Stromal cell of bone marrow (primary cell): ENCODE results near the gene PAX6.
"Not testable (repeated sequence)": the region's sequence is repeated elsewhere in the genome, so short reads cannot be mapped to it uniquely, and the experiment has no call there.

Source experiments
- DNase-seq: peaks from one replicate; pipeline ENCODE4 v3.0.0-alpha.2; 2012; ENCODE audit warnings: low read depth

The PAX6 gene

GRCh38 chr11:31767685-31768084 is 43.4 kb downstream of the PAX6 start:
- DNase-seq, result no peak

GRCh38 chr11:31767066-31767465 is 44.1 kb downstream of the PAX6 start:
- DNase-seq, result no peak

DNA sequence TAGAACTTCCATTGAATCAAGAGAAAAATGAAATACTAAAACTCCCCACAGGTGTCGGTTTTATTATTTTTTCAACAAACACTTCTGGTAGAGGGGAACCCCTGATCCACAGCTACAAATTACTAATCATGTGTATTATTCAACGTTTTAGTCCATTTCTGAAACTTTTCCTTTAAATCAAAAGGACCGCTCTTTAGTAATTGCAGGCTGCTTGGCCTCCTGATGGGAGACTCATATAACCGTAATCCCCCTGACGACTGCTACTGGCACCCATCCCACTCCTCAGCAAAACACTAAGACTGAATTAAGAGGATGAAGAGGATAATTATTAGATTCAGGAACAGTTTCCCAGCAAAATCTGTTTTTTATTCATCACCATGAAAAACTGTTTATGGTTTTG is 46.4 kb downstream of the PAX6 start:
- no peak for DNase-seq

GRCh38 chr11:31764261-31764660 is 46.9 kb downstream of the PAX6 start:
- no peak for DNase-seq

DNA sequence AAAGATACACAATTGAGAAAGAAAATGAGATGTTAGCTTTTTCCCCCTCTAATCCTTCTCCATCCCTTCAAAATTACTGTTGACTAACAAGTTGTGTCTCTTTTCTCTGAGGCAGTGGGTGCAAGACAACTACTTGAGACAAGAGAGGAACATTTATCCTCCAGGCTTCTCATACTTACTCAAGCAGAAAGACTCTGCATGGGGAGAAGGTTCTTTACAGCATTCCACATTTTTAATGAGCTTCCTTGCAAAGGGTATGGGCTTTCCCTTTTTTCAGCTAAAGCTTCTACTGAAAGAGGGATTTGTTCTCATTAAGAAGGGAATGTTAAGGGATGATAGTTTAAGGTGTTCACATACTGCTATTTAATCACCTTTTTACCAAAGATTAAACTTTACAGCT is 47.8 kb downstream of the PAX6 start:
- no peak for DNase-seq

DNA sequence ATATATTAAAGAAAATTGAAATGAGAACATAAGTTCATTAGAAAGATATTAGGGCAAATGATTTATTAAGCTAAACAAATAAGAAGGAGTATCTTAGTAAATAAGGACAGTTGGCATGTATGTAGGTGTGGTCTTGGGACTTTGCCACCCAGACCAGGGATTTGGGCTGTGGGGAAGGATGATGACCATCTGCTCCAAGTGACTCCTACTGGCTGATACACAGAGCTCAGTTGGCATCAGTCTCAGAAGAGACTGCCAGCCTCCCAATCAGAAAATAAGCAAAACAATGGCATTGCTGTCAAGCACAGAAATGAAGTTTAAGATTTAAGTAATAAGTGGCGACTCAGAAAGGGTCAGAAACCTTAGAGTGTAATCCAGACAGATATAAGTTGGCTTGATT is 49.5 kb downstream of the PAX6 start:
- no peak for DNase-seq

DNA sequence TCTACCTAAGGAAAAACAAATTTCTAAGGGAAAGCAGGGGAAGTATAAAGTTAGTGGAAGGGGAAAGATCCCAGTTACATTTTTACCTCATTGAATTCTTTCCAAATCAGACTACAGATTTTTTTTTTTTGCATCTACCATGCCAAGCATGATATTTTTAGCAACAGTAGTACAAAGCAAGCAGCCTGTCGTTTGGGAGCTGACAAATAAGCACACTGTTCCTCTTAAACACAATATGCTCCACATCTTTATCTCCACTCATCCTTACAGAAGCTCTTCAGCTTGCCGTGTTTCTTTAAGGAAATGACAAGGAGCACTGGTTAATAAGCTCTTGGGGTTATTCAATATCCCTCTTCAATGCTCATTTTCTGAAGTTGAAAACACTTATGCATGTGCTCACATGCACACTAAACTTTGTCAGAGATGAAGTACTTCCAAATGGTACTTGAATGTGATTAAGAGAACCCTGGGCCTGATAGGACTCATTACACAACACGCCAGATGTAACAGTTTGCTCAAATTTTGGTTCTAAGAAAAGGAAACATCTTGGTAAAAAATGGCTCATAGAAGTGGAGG is 53.8 kb downstream of the PAX6 start:
- DNase-seq, result no peak

GRCh38 chr11:31747581-31747980 is 63.5 kb downstream of the PAX6 start:
- DNase-seq, result no peak

DNA sequence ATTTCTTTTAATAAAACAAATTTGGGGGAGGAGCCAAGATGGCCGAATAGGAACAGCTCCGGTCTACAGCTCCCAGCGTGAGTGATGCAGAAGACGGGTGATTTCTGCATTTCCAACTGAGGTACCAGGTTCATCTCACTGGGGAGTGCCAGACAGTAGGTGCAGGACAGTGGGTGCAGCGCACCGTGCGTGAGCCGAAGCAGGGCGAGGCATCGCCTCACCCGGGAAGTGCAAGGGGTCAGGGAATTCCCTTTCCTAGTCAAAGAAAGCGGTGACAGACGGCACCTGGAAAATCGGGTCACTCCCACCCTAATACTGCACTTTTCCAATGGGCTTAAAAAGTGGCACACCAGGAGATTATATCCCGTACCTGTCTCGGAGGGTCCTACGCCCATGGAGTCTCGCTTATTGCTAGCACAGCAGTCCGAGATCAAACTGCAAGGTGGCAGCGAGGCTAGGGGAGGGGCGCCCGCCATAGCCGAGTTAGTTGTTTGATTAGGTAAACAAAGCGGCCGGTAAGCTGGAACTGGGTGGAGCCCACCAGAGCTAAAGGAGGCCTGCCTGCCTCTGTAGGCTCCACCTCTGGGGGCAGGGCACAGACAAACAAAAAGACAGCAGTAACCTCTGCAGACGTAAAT is 70.3 kb downstream of the PAX6 start:
- DNase-seq, result not testable (repeated sequence)

GRCh38 chr11:31740131-31740530 is 71.0 kb downstream of the PAX6 start:
- DNase-seq, result no peak
